HG02798 (cell line): ENCODE data around the gene SENP5.

Source experiments
- ATAC-seq: cut with Tn5 transposase; IDR thresholded peaks from one replicate; pipeline ENCODE4 v1.9.1; 2021; ENCODE audit warnings: mild to moderate bottlenecking; ENCODE audit not compliant: unreplicated experiment, poor library complexity

The SENP5 gene

DNA sequence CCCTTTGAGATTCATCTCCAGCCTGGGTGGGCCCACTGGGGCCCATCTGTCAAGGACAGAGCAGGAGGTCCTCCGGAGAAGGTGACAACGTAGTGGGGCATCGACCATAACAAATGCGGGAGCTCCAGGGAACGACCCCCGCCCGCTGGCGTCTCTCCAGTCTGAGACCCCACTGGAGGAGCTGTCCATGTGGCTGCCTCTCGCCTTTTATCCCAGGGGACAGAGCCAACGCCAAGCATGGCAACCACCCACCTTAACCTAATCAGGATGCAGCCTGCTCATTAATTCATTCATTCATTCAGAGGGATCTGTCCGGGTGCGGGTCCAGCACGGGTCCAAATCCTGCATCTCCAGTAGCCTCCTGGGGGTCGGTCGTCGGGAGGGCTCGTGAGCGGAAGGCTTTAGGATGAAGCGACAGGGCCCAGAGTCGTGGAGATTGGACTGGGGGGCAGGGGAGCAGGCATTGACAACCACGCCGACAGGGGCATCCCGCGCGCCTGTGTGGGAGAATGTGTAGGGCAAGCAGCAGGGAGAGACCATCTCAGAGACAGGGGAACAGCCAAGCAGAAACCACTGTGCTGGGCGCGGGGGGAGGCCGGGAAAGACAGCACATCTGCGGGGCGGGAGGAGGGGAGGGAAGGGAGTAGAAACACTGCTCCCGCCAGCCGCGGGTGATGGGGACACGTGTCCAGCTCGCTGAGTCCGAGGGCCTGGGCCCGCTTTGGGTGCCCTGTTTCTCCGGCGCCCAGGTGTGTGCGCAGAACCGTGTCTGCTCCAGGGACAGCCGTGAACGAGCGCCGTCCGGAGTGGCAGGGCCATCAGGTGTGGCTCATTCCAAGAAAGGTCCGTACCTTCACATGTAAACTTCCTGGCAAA, 99.0 kb downstream of the SENP5 start:
- no peak for ATAC-seq

GRCh38 chr3:196967412-196968232, 99.9 kb downstream of the SENP5 start:
- ATAC-seq = no peak

DNA sequence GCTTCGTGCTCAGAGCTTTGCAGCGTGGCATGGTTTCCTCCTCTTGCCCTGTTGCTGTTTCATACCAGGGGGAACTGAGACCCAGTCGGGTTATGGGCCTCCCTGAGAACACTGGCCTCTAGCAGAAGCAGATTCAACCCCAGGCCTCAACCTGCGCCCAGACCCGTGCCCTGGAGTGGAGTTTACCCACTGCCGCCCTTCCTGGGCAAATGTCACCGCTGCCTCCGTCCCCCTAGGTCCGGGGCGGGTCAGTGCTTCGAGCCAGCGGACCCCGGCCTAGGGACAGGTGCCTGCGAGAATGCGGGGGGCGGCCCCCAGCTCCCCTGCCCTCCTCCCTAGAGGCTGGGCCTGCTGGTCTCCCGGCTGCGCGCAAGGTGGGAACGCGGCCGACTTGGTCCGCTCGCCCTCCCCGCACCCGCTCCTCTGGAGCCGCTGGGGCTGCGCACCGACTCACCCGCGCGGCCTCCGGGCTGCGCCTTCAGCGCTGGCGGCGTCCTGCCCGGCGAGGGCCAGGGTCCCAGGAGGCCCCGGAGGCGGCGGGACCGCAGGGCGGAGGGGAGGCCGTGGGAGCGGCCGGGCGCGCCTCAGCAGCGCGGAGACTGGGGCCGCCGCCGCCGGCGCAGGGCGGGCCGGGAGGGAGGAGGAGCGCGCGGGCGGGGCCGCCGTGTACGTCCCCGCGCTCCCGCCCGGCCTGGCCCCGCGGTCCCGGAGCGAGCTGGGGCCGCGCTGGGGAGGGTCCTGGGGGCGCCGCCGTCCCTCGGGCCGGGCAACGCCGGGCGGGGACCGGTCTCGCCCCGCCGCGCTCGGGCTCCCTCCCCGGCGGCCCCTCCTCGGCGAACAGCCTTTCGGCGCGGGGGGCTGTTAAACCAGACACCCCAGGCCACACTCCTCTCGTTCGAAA, 100.8 kb downstream of the SENP5 start, which contains the start of gene PIGZ:
Gene PIGZ (minus strand): TSS at position 601 of the 901 bp plus-strand sequence. CDS start 16,802 bp downstream, outside the sequence.
- peak; percentile 75 for ATAC-seq

GRCh38 chr3:196969134-196969659, 101.5 kb downstream of the SENP5 start:
- ATAC-seq = peak; percentile 33

GRCh38 chr3:196969660-196970546, 102.2 kb downstream of the SENP5 start:
- ATAC-seq = peak; percentile 64

GRCh38 chr3:196970547-196971093, 102.9 kb downstream of the SENP5 start:
- ATAC-seq = no peak

DNA sequence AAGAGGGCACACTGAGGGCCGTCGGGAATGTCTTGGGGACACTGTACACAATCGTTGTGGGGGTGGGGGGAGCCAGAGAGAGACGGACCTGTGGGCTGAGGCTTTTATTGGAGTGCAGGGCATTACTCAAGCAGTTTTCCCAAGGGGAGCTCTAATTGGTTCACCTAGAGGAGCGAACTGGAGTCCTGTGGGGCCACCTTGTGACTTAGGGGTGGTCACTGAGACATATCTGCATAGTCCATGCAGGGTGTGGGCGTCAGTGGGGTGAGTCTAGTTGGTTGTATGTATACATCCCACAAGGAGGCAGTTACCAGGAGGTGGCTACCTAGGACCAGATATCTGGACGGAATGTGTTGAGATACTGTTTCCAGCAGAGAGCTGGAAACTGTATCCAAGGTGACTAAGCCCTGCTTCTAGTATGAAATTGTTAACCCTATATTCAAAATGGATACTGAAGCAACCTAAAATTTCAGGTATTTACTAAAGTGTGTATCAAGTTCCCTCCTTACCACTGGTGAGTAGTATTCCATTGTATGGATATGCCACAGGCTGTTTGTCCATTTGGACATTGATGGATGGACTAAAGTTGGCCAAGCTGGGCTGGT, 103.5 kb downstream of the SENP5 start:
- ATAC-seq = no peak

DNA sequence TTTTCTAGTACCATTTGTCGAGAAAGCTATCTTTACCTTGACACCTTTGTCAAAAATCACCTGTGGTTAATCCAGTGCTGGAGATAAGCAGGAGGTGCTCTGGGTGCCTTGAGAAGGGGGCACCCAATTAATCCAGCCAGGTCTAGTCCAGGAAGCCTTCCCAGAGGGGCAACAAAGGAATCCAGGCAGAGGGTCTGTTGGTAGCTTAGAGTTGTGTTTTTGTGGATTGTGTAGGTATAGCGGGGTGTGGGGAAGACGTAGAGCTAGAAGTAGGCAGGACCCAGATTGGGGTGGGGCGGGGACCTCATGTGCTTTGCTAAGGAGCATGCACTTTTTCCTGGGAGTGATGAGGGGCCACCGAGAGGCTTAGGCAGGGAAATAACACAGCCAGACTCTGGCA, 106.9 kb downstream of the SENP5 start:
- no peak for ATAC-seq

DNA sequence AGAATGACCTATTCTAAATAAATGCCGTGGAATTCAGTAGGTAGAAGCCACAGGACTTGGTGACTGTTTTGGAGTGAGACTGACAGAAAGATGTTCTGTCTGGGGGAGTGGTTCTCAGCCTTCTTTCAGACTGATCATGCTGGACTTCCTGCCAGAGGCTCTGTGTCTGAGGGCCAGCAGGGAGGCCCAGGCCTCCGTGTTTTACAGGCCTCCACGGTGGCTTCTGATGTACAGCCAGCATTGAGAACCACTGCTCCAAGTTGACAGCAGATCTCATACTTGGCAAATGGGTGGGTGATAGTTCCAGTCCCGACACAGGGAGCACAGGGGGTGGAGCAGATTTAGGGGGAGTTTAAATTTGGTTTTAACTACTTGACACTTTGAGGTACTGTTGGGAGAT, 107.6 kb downstream of the SENP5 start:
- no peak for ATAC-seq

GRCh38 chr3:196976941-196977340, 109.2 kb downstream of the SENP5 start:
- no peak for ATAC-seq

DNA sequence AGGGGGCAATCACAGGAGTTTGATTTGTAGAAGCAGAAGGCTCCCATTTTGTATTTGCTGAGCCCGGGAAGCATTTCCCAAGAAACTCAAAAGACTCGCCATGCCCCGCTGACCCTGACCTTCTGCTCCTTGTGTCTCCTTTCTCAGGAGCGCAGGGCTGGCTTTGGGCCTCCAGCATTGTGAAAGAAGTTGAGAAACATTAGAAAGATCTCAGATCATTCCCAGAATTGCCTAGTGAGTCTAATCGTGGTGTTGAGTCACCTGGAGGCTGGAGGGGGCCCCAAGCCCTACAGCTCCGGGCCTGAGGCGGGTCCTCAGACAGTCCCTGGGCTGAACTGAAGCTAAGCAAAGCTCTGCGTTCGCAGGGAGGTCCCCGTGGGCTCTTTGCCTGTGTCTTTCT, 111.8 kb downstream of the SENP5 start:
- ATAC-seq = no peak

DNA sequence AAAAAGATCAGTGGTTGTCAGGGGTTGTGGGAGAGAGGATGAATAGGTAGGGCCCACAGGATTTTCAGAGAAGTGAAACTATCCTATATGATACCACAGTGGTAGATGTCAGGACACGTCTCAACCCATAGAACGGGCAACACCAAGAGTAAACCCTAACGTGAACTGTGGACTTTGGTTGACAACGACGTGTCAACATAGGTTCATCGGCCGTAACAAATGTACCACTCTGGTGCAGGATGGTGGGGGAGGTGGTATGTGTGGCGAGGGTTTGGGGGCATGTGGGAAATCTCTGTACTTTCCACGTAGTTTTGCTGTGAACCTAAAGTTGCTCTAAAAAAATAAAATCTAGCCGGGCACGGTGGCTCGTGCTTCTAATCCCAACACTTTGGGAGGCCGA, 113.9 kb downstream of the SENP5 start:
- no peak for ATAC-seq

GRCh38 chr3:196983186-196983585, 115.5 kb downstream of the SENP5 start:
- no peak for ATAC-seq
